Measurements from ENCODE around the gene CXCL8.

The CXCL8 gene

DNA sequence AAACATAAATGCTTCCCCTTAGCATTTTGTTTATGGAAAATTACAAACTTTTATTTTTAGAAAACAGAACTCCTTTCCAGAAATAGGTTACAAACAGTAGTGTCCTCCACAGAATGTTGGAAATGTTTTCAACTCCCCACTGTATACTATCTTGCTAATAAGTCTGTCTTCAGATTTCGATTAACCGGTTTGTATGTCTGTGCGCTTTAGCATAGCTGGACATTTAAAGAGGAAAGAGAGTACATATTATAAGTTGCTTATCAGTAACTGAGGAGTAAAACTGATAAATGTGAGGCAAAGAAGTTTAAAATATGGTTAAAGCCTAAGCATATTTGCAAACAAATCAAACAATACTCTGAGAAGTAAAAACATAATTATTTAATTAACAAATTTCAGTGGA lies 3.4 kb downstream of the CXCL8 start:
- Histone ChIP-seq H3K79me2 (no peaks in the 10 kb centered on the region), H3K9ac (no peak overlapping the region), H2AFZ (no peak overlapping the region), H3K27ac (no peak overlapping the region), H3K27me3 (ENCODE audit: control insufficient read depth, insufficient read depth, low read length) (no peaks in the 10 kb centered on the region), H3K4me3 (ENCODE audit: low read depth, low read length) (no peak overlapping the region), H3K4me2 (ENCODE audit: low read length) (no peak overlapping the region), H3K9me3 (ENCODE audit: control insufficient read depth, low read length) (no peaks in the 10 kb centered on the region), H3K36me3 (ENCODE audit: control insufficient read depth, insufficient read depth, low read length) (no peaks in the 10 kb centered on the region), H3K4me1 (no peaks in the 10 kb centered on the region)
- TF ChIP-seq, protein P1, sequence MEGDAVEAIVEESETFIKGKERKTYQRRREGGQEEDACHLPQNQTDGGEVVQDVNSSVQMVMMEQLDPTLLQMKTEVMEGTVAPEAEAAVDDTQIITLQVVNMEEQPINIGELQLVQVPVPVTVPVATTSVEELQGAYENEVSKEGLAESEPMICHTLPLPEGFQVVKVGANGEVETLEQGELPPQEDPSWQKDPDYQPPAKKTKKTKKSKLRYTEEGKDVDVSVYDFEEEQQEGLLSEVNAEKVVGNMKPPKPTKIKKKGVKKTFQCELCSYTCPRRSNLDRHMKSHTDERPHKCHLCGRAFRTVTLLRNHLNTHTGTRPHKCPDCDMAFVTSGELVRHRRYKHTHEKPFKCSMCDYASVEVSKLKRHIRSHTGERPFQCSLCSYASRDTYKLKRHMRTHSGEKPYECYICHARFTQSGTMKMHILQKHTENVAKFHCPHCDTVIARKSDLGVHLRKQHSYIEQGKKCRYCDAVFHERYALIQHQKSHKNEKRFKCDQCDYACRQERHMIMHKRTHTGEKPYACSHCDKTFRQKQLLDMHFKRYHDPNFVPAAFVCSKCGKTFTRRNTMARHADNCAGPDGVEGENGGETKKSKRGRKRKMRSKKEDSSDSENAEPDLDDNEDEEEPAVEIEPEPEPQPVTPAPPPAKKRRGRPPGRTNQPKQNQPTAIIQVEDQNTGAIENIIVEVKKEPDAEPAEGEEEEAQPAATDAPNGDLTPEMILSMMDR (IDR thresholded peaks at IDR 0.05), result no peak

DNA sequence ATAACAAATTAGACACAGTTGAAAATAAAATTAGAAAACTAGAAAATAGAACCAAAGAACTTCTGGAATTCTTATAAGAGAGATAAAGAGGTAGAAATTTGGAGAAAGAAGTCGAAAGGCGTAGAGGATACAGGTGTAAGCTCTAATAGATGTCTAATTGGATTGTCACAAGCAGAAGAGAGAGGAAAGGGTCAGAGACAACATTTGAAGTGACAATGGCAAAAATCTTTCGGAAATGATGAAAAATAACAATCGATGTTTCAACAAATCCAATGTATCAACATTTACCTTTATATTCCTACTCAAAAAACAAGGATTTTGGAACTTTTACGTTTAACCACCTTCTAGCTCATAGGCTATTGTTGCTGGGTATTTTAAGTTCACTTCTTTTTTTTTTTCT lies 3.8 kb downstream of the CXCL8 start:
- Histone ChIP-seq H3K27me3 (ENCODE audit: control insufficient read depth, insufficient read depth, low read length) (no peaks in the 10 kb centered on the region), H3K36me3 (ENCODE audit: control insufficient read depth, insufficient read depth, low read length) (no peaks in the 10 kb centered on the region), H3K9me3 (ENCODE audit: control insufficient read depth, low read length) (no peaks in the 10 kb centered on the region), H3K9ac (no peak overlapping the region), H3K79me2 (no peaks in the 10 kb centered on the region), H3K4me3 (ENCODE audit: low read depth, low read length) (no peak overlapping the region), H3K4me1 (no peaks in the 10 kb centered on the region), H2AFZ (no peak overlapping the region), H3K4me2 (ENCODE audit: low read length) (no peak overlapping the region), H3K27ac (no peak overlapping the region)
- TF ChIP-seq, protein P1 (IDR thresholded peaks at IDR 0.05), result no peak

DNA sequence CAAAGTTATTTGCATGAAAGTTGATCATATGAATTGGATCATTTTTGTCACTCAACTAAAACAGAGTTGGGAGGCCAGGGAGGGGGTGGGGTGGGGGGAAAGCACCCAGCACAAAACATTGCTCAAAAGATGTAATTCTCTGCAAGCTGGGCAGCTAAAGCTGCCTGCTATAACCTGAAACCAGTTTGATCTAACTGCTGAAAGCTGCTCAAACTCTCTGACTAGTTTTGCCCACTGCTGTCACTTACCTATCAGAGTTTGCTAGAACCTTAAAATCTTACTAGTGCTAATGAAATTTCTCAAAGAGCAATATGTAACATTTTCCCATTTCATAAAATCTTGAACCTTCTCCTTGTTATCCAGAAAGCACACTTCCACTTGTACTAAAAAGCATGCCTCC lies 10.4 kb downstream of the CXCL8 start:
- Histone ChIP-seq H3K9ac (no peak overlapping the region), H3K4me2 (ENCODE audit: low read length) (no peak overlapping the region), H3K27me3 (ENCODE audit: control insufficient read depth, insufficient read depth, low read length) (no peaks in the 10 kb centered on the region), H2AFZ (no peak overlapping the region), H3K9me3 (ENCODE audit: control insufficient read depth, low read length) (no peaks in the 10 kb centered on the region), H3K36me3 (ENCODE audit: control insufficient read depth, insufficient read depth, low read length) (no peaks in the 10 kb centered on the region), H3K4me3 (ENCODE audit: low read depth, low read length) (no peak overlapping the region), H3K27ac (no peak overlapping the region), H3K4me1 (no peaks in the 10 kb centered on the region), H3K79me2 (no peaks in the 10 kb centered on the region)
- TF ChIP-seq, protein P1 (IDR thresholded peaks at IDR 0.05), result no peak

DNA sequence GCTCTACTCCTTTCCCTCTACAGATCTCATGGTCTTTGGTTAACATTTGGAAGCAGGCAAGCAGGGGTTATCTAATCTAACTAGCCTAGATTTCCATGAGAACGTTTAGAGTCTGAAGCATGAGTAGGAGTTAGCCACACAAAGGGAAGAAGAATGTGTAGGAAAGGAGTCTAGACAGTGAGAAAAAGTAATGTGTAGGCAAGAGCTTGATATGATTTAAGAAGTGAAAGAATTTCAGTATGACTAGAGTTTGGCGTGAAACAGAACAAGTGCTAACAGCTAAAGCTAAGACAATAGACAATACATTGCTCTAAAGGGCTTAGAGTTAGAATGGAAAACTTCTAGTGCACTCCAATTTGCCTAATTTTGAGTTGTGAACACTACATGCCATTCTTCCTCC lies 10.8 kb downstream of the CXCL8 start:
- no peak overlapping the region for H3K9ac ChIP-seq
- no peak overlapping the region for H3K27ac ChIP-seq
- TF ChIP-seq, protein P1 (IDR thresholded peaks at IDR 0.05), result no peak

DNA sequence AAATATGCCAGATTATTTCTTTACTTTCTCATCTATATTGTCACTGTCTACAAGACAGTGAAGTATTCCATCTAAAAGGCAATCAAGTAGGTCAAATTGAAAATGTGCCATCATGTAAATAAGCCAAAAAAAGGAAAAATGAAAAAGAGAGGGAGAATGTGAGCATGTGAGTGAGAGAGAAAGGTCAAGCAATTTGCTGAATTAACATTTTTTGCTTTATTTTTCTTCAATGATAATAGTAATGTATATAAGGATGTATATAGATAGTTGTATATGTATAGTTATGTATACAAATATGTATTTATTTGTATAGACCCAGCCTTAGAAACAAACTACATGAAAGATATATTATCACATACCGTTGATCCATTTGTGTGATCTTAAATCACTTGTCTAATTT lies 11.5 kb downstream of the CXCL8 start:
- TF ChIP-seq, protein P1 (IDR thresholded peaks at IDR 0.05), result no peak
- Histone ChIP-seq H3K9me3 (ENCODE audit: control insufficient read depth, low read length) (no peaks in the 10 kb centered on the region), H3K27ac (no peak overlapping the region), H3K4me1 (no peaks in the 10 kb centered on the region), H3K79me2 (no peaks in the 10 kb centered on the region), H2AFZ (no peak overlapping the region), H3K4me3 (ENCODE audit: low read depth, low read length) (no peak overlapping the region), H3K4me2 (ENCODE audit: low read length) (no peak overlapping the region), H3K36me3 (ENCODE audit: control insufficient read depth, insufficient read depth, low read length) (no peaks in the 10 kb centered on the region), H3K27me3 (ENCODE audit: control insufficient read depth, insufficient read depth, low read length) (no peaks in the 10 kb centered on the region), H3K9ac (no peak overlapping the region)

More for the DNA sequence above, 10.8 kb downstream of the CXCL8 start:
- Histone ChIP-seq H3K36me3 (ENCODE audit: control insufficient read depth, insufficient read depth, low read length) (no peaks in the 10 kb centered on the region), H3K4me3 (ENCODE audit: low read depth, low read length) (no peak overlapping the region), H3K4me1 (no peaks in the 10 kb centered on the region), H3K9me3 (ENCODE audit: control insufficient read depth, low read length) (no peaks in the 10 kb centered on the region), H2AFZ (no peak overlapping the region), H3K27me3 (ENCODE audit: control insufficient read depth, insufficient read depth, low read length) (no peaks in the 10 kb centered on the region), H3K4me2 (ENCODE audit: low read length) (no peak overlapping the region), H3K79me2 (no peaks in the 10 kb centered on the region)

Measured in parathyroid adenoma (tissue), 2 donors.